Skin of body (tissue), 2 donors: Measurements from ENCODE around the gene ERF. TPM values are rescaled to one million over a fixed set of nuclear protein-coding genes. Genes with fewer than 3 reads are reported as not detected.

Experiments used
- DNase-seq: peaks from one replicate; lab custom pipeline; 2025; lab: John Stamatoyannopoulos, UW
- total RNA-seq: library from RNA; depleted of rRNA; stranded (reverse); fragments of >200 nt; gene quantifications from one replicate; pipeline ENCODE4 v1.2.3, GENCODE V29; 2014

Gene ERF
- total RNA-seq, result 23.5 TPM

GRCh38 chr19:42254850-42255765, at the start of gene ERF:
TSS of gene ERF (minus strand) at chr19:42255128. CDS start at chr19:42254999, 129 bp downstream.
- DNase-seq, result peak; percentile 90

DNA sequence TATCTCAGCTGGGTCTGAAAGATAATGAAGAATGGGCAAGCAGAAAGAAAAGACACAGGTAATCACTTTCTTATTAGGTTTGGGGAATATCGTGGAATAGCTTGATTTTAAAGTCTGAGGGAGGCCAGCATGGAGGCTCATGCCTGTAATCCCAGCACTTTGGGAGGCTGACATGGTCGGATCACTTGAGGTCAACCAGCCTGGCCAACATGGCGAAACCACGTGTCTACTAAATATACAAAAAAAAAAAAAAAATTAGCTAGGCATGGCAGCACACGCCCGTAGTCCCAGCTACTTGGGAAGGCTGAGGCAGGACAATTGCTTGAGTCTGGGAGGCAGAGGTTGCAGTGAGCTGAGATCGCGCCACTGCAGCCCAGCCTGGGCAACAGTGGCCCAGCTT, 48.9 kb upstream of the ERF start:
- no peak for DNase-seq

- DNase-seq, result no peak
Measured at GRCh38 chr19:42303101-42303464, 48.2 kb upstream of the ERF start.

GRCh38 chr19:42301646-42302203, 46.8 kb upstream of the ERF start, which contains the start of gene PRR19:
TSS of gene PRR19 (plus strand) at chr19:42302132. CDS start at chr19:42309585, 7,453 bp downstream.
- DNase-seq, result no peak

DNA sequence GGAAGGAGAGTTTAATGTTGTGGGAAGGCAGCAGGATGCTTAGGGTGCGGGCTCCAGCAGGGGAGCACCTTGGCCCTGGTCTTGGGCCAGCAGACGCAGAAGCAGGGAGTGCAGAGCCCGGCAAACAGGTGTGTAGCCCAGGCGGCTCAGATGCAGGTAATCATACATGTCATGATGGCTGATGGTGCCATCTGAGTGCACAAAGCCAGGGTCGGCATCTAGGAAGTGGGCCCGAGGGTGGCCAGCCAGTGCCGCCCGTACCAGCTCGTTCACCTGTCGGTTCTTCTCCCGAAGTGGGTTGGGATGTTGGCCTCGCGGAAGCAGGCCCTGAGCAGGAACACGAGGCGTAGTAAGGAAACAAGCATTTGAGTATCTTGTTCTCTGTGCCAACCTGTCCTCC, 42.1 kb upstream of the ERF start:
- DNase-seq, result no peak

DNA sequence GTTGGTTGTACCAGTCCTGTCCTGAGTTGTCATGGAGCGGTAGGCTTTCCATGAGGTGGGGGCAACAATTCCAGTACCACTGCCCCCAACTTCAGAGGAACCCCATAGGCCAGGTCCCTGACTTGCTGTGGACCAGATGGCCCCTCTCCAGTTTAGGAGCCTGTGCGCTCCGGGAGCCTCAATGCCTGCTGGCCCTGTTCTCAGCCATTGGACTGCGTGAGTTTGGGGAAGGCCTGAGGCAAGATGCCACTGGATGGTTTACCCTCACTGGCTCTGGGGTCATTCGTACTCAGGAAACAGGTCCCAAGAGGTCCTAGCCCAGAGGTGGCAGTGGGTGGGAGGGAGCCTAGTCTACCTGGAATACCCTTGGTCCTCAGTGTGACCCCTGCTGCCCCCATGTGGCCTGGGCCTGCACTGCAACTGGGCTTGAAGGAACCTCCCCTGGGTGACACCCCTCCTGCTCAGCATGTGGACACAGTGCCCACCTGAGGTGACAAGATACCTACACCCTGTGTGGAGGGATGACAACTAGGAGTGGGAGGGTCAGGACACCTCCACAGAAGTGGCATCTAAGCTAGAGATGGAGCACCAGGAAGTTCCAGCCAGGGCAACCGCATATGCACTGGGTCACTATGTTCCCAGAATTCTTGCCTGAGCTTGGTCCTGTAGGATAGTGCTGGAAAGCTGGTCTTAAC, 41.0 kb upstream of the ERF start:
- DNase-seq, result no peak

- DNase-seq, result no peak
Measured at GRCh38 chr19:42295342-42295741, 40.4 kb upstream of the ERF start.

- DNase-seq, result no peak
Measured at GRCh38 chr19:42294471-42295137, 39.7 kb upstream of the ERF start.

DNA sequence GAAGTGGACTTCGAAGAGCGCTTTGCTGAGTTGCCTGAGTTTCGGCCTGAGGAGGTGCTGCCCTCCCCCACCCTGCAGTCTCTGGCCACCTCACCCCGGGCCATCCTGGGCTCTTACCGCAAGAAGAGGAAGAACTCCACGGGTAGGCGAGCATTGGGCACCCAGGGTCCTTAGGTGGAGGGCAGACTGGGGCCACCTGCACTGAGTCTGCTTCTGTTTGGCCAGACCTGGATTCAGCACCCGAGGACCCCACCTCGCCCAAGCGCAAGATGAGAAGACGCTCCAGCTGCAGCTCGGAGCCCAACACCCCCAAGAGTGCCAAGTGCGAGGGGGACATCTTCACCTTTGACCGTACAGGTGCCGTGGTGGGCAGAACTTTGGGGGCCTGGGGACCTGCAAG, 39.0 kb upstream of the ERF start:
- no peak for DNase-seq

GRCh38 chr19:42293540-42293939, 38.6 kb upstream of the ERF start:
- no peak for DNase-seq

DNA sequence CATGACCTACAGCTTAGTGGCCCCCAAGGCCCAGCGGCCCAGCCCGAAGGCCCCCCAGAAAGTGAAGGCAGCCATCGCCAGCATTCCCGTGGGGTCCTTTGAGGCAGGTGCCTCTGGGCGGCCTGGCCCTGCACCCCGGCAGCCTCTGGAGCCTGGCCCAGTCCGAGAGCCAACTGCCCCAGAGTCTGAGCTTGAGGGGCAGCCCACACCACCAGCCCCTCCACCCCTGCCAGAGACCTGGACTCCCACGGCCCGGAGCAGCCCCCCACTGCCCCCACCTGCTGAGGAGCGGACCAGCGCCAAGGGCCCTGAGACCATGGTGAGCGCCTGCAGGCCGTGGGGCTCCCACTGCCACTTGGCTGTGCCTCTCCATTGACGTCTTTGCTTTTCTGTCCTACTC, 38.0 kb upstream of the ERF start:
- DNase-seq, result no peak

DNA sequence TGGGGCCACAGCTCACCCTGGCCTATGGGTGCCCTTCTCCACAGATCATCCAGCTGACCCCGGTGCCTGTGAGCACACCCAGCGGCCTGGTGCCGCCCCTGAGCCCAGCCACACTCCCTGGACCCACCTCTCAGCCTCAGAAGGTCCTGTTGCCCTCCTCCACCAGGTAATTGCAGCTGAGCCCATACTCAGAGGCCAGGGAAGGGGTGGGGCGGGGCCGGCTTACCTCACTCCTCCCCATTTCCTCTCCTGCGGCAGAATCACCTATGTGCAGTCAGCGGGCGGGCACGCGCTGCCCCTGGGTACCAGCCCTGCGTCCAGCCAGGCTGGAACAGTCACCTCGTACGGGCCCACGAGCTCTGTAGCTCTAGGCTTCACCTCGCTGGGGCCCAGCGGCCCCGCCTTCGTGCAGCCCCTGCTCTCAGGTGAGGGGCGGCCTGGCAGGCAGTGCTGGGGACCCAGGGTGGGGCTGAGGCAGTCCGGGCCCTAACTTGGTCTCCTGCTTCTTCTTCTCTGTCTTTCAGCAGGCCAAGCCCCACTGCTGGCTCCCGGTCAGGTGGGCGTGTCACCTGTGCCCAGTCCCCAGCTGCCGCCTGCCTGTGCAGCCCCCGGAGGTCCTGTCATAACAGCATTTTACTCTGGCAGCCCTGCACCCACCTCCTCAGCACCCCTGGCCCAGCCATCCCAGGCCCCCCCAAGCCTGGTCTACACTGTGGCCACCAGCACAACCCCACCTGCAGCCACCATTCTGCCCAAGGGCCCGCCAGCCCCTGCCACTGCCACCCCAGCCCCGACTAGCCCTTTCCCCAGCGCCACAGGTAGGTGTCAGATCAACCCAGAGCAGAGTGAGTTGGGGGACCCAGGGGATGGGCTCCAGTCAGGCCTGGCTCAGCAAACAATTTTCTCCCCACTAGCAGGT, 37.4 kb upstream of the ERF start:
- DNase-seq, result no peak

GRCh38 chr19:42291435-42291810, 36.5 kb upstream of the ERF start:
- no peak for DNase-seq

DNA sequence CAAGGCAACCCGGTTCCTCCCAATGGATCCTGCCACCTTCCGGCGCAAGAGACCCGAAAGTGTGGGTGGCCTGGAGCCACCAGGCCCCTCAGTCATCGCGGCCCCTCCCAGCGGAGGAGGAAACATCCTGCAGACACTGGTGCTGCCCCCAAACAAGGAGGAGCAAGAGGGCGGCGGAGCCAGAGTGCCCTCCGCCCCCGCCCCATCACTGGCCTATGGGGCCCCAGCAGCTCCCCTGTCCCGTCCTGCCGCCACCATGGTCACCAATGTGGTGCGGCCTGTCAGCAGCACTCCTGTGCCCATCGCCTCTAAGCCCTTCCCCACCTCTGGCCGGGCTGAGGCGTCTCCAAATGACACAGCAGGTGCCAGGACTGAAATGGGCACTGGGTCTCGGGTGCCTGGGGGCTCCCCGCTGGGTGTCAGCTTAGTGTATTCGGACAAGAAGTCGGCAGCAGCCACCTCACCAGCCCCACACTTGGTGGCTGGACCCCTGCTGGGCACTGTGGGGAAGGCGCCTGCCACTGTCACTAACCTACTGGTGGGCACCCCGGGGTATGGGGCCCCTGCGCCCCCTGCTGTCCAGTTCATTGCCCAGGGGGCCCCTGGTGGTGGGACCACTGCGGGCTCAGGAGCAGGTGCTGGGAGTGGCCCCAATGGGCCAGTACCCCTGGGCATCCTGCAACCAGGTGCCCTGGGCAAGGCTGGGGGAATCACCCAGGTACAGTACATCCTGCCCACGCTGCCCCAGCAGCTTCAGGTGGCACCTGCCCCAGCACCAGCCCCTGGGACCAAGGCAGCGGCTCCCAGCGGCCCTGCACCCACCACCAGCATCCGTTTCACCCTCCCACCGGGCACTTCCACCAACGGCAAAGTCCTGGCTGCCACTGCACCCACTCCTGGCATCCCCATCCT, 35.9 kb upstream of the ERF start:
- no peak for DNase-seq

DNA sequence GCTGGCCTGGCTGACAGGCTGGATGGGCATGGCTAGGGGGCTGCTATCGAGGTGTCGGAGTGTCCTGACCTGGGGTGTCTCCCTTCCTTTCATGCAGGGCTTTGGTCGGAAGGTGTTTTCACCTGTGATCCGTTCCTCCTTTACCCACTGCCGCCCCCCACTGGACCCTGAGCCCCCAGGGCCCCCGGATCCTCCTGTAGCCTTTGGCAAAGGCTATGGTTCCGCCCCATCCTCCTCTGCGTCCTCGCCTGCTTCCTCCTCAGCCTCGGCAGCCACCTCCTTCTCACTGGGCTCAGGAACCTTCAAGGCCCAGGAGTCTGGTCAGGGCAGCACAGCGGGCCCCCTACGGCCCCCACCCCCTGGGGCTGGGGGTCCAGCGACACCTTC, 35.2 kb upstream of the ERF start:
- DNase-seq, result no peak

DNA sequence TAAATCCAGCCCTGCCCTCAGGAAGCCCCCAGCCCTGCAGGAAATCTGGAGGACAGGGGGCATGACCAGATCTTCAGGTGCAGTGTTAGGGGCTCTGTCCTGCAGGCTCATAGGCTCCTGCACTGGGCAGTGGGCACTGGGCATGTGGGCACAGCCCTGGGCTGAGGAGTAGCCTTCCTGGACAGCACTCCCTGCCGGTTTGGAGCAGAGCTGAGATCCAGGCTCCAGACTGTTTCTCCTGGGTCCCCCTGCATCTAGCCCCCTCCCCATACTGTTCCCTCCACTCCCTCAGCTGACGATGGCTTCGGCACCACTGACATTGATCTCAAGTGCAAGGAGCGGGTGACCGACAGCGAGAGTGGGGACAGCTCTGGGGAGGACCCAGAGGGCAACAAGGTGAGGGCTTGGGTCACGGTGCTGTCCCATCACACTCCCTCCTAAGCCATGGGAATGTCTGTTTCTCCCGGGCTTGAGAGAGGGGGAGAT, 34.7 kb upstream of the ERF start:
- DNase-seq, result no peak

DNA sequence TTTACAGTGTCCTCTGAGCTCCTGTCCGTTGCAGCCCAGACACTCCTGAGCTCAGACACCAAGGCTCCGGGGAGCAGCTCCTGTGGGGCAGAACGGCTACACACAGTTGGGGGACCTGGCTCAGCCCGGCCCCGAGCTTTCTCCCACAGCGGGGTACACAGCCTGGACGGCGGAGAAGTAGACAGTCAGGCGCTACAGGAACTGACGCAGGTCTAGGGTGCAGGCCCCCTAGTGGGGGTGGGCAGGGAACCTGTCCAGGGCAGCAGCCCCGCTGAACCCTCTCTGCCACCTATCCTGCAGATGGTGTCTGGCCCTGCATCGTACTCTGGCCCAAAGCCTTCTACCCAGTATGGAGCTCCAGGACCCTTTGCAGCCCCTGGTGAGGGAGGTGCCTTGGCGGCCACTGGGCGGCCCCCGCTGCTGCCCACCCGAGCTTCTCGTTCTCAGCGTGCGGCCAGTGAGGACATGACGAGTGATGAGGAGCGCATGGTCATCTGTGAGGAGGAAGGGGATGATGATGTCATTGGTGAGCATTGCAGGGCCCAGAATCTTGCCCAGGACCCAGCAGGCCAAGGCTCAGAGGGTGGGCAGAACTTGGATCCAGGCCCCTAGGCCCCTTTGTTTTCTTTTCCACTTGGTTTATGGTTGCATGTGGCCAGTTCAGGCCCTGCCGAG, 34.1 kb upstream of the ERF start:
- DNase-seq, result no peak

DNA sequence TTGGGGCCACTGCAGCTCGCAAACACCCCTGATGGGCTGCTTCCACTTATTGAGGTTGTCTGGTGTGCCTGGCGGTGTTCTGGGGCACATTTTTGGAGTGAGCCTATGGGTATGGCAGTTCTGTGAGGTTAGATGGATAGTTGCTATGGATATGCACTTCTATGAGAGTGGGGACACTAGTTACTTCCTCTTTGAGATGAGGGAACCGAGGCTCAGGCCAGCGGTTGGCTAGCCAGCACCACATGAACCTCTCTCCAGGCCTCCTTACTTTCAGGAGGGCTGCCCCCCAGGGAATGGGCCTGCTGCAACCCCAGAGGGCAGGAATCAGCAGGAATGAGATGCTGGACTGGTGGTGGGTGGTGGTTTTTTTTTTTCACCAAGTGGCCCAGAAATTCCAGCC, 33.5 kb upstream of the ERF start:
- DNase-seq, result no peak

DNA sequence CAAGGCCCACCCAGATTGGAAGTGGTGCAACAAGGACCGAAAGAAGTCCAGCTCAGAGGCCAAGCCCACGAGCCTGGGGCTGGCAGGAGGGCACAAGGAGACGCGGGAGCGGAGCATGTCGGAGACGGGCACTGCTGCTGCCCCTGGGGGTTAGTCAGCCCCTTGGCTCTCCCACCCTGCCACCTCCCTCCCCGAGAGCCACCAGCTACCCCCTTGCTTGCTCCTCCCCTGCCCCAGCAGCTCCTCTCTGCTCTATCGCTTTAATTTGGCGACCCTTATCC, 32.8 kb upstream of the ERF start:
- DNase-seq, result no peak
